Head of caudate nucleus (tissue), 42 donors: ENCODE data around the gene ZPBP2.

Source experiments
- DNase-seq, 42 donors: peaks; one replicate each; pipeline versions ENCODE4 v3.0.0 to v3.0.0-alpha.2; 2020 to 2021; ENCODE audit warnings: mixed read lengths in 7 of 42
- intact Hi-C: fragments of 100-400 bp; cut with DNase I; formaldehyde crosslinking; loops from one replicate; pipeline ENCODE4 v1.15.0; 2022

The ZPBP2 gene

GRCh38 chr17:39867880-39868553 lies at the start of gene ZPBP2:
ZPBP2 (plus strand) TSS chr17:39868202; CDS start chr17:39868355, 153 bp downstream.
- no peak for DNase-seq
- intact Hi-C loops = no loop called here

- intact Hi-C loops = no loop called here
- DNase-seq = no peak
Measured at GRCh38 chr17:39818358-39819000, 49.5 kb upstream of the ZPBP2 start.

- intact Hi-C loops = no loop called here
- DNase-seq = no peak
Measured at GRCh38 chr17:39820541-39820940, 47.5 kb upstream of the ZPBP2 start.

GRCh38 chr17:39820987-39821386 lies 47.0 kb upstream of the ZPBP2 start:
- intact Hi-C loops = no loop called here
- no peak for DNase-seq

- intact Hi-C loops = no loop called here
Measured at GRCh38 chr17:39822051-39822451, 46.0 kb upstream of the ZPBP2 start.

GRCh38 chr17:39823407-39824054 lies 44.5 kb upstream of the ZPBP2 start:
- intact Hi-C loops = no loop called here

More at GRCh38 chr17:39822051-39822451, 46.0 kb upstream of the ZPBP2 start:
- no peak for DNase-seq

GRCh38 chr17:39826334-39826733 lies 41.7 kb upstream of the ZPBP2 start:
- intact Hi-C loops = no loop called here
- DNase-seq = no peak

More at GRCh38 chr17:39823407-39824054, 44.5 kb upstream of the ZPBP2 start:
- DNase-seq = no peak

- intact Hi-C loops = no loop called here
- DNase-seq = peak in 1 of 42 donors; percentile 0
Measured at GRCh38 chr17:39828443-39828842, 39.6 kb upstream of the ZPBP2 start.

- no peak for DNase-seq
- intact Hi-C loops = no loop called here
Measured at GRCh38 chr17:39831588-39831987, 36.4 kb upstream of the ZPBP2 start.

- intact Hi-C loops = no loop called here
Measured at GRCh38 chr17:39834017-39834416, 34.0 kb upstream of the ZPBP2 start.

GRCh38 chr17:39835038-39835786 lies 32.8 kb upstream of the ZPBP2 start:
- intact Hi-C loops = no loop called here
- no peak for DNase-seq

More at GRCh38 chr17:39834017-39834416, 34.0 kb upstream of the ZPBP2 start:
- no peak for DNase-seq

GRCh38 chr17:39836117-39836516 lies 31.9 kb upstream of the ZPBP2 start:
- intact Hi-C loops = no loop called here
- no peak for DNase-seq

- DNase-seq = no peak
- intact Hi-C loops = no loop called here
Measured at GRCh38 chr17:39838057-39838456, 29.9 kb upstream of the ZPBP2 start.

- intact Hi-C loops = no loop called here
- DNase-seq = no peak
Measured at GRCh38 chr17:39838784-39839183, 29.2 kb upstream of the ZPBP2 start.

- no peak for DNase-seq
- intact Hi-C loops = no loop called here
Measured at GRCh38 chr17:39841134-39841683, 26.8 kb upstream of the ZPBP2 start.

- no peak for DNase-seq
- intact Hi-C loops = no loop called here
Measured at GRCh38 chr17:39845052-39845846, 22.8 kb upstream of the ZPBP2 start.

GRCh38 chr17:39846205-39846604 lies 21.8 kb upstream of the ZPBP2 start:
- no peak for DNase-seq

GRCh38 chr17:39848600-39848999 lies 19.4 kb upstream of the ZPBP2 start:
- intact Hi-C loops = no loop called here

More at GRCh38 chr17:39846205-39846604, 21.8 kb upstream of the ZPBP2 start:
- intact Hi-C loops = no loop called here

More at GRCh38 chr17:39848600-39848999, 19.4 kb upstream of the ZPBP2 start:
- DNase-seq = no peak
